GM18508 (cell line): Measurements from ENCODE around the gene PARVB.

Experiments
- ATAC-seq: cut with Tn5 transposase; IDR thresholded peaks from one replicate; pipeline ENCODE4 v1.9.1; 2021; ENCODE audit warnings: moderate number of reproducible peaks; ENCODE audit not compliant: insufficient read depth, unreplicated experiment

PARVB gene

DNA sequence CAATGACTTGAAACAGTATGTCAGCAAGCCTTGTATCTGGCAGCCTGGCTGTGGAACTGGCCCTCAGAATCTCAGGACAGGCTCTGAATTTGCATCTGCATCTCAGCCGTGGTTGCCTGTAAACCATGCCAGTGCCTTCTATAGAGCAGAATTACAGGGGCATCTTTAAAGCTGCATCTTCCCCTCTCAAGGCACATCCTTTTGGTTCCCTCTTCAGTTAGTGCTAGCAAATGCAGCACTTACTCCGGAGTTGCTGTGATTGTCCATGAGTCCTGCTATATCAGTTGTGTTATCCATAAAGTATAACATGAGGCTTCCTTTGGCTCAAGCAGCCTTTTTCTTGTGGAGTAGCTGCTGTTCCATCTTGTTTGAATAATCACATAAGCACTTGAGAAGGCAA is 102.7 kb downstream of the PARVB start:
- no peak for ATAC-seq

DNA sequence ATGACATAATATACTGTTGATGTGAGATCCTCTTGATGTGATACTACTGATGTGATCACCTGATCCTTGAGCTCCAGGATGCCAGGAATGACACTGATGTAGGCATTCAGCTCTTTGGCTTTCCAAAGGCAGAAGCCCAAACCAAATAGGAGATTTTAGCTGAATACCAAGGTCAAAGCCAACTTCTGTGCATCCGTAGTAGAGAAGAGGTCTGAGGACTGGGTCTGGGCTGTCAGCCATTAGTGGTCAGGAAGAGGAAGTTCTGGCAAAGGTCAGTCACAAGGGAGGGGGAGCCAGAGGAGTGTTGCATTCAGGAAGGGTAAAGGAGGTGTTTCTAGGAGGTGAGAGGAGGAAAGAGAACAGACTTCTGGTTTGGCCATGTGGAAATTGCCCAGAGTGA is 103.3 kb downstream of the PARVB start:
- ATAC-seq: no peak

DNA sequence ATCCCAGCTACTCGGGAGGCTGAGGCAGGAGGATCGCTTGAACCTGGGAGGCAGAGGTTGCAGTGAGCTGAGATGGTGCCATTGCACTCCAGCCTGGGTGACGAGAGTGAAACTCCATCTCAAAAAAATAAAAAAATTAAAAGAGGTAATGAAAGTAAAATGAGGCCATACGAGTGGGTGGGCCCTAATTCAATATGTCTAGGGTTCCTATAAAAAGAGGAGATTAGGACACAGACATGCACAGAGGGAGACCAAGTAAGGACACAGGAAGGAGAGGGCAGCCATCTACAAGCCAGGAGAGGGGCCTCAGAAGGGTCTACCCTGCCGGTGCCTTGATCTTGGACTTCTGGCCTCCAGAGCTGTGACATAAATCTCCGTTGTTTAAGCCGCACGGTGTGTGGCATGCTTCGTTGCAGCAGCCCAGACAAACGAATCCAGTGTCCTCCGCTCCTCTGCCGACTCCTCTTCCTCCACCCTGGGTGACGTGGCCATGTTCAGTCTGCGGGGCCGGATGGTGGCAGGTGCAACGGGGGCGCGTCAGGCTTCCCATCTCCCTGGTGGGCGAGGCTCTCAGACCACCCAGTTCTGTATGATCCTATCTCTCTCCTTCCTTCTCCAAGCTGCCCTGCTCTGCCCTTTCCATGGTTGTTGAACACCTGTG is 105.0 kb downstream of the PARVB start:
- ATAC-seq: no peak

DNA sequence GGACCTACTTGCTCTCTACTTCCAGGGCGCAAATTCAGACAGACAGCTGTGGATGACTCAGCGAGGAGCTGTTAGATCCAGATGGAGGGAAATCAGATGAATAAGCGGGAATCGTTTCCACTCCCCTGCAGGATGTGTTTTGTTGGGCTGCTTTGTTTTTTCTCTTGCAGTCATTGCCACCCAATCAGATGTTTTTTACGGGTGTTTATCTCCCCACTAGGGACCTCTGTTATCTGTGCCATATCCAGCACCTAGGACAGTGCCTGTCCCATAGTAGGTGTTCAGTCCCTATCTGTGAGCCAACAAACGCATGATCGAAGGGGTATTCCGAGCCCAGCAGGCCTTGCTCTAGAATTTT is 105.5 kb downstream of the PARVB start:
- no peak for ATAC-seq

DNA sequence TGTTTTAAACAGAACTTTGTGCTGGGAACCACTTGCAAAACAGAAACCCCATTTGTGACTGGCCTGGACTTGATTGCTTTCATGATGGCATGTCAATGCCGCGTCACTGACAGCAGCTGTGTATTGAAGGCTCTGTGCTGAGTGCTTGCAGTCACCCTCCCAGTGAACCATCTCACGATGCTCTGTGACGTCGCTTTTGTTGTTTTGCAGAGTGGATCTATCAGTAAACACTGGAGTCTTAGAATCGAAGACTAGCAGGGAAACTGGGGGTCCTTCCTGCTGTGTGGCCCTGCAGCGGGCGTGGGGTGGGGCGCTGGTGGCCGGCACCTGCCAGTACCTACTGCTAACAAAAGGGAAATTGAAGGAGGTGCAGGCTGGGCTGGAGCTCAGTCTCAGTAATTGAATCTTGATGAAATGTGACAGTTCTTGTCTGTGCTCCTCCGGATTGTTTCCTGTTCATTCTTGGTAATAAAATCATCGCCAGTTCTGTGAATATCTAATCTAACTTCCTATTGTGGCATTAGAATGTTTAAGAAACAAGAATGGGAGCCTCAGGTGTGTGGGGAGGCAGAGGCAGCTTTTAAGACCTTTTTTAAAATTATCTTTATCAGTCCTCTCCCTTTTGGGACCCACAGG is 106.1 kb downstream of the PARVB start:
- ATAC-seq: no peak

DNA sequence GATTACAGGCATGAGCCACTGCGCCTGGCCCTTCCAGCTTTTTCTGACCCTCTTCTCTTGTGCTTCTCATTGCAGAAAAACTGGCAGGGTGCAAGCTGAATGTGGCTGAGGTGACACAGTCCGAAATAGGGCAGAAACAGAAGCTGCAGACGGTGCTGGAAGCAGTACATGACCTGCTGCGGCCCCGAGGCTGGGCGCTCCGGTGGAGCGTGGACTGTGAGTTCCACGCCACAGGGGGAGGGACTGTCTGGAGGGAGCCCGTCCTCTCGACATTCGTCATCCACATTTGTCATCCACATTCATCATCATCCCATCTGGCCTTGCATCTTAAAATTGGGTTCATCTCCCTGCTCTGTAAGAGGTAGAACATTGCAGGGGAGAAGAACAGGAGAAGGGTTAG is 107.3 kb downstream of the PARVB start:
- ATAC-seq: no peak

DNA sequence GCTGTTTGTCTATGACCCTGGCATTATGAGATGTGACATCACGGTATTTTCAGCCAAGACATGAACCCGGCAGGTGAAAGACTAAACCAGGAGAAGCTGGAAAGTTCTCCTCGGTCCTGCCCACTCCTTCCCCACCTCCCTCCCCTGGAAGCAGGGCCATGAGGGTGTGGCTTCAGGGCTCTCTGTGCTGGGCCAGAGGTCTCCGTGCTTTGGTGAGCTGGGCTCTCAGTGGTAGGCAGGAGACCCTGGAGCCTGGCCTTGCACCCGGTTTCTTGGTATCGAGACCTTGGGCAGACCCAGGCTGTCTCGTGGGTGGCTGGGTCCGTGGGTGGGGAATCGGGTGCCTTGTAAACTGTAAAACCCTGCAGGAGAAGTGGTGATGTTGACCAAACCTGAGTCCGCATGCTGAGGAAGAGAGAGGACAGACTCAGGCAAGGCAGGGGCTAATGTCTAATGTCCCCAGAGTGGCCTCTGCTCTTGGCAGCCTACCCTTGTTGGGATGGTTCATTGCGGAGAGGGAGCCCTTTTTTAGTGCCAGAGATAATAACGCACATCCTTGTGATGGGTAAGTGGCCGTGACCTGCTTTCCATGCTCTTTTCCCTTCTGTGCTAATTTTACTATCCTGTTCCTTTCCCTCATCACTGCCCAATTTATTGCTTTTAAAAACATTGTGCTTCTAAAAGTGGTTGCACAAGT is 108.0 kb downstream of the PARVB start:
- no peak for ATAC-seq

DNA sequence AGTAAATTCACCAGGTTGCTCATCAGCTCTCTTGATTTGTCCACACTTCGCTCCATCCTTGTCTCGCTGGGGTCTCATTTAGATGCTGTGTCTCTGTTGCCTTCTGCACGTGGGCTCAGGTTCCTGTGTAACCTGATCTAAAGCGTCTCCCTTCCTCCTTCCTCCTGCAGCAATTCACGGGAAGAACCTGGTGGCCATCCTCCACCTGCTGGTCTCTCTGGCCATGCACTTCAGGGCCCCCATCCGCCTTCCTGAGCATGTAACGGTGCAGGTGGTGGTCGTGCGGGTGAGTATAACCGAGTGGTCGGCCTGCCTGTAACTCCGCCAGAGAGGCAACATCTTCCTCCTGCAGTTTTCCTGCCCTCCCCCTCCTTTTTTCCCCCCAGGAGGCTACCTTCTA is 108.6 kb downstream of the PARVB start:
- no peak for ATAC-seq

DNA sequence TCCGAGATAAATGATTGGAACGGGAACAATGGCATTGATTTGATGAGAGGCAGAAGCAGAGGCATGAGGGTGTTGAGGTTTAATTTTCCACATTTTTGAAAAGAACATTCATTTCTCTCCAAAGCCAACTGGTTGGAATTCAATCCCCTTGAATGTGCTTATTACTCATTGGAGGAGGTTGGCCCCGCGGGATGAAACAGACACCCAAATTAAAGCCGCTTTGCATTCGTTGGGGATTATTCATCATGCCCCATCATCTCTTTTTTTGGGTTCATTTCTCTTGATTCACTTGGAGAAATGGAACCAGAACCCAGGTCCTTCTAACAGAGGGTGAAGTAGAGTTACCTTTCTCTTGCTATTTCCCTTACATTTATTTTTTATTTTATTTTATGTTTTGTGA is 109.1 kb downstream of the PARVB start:
- ATAC-seq: no peak

DNA sequence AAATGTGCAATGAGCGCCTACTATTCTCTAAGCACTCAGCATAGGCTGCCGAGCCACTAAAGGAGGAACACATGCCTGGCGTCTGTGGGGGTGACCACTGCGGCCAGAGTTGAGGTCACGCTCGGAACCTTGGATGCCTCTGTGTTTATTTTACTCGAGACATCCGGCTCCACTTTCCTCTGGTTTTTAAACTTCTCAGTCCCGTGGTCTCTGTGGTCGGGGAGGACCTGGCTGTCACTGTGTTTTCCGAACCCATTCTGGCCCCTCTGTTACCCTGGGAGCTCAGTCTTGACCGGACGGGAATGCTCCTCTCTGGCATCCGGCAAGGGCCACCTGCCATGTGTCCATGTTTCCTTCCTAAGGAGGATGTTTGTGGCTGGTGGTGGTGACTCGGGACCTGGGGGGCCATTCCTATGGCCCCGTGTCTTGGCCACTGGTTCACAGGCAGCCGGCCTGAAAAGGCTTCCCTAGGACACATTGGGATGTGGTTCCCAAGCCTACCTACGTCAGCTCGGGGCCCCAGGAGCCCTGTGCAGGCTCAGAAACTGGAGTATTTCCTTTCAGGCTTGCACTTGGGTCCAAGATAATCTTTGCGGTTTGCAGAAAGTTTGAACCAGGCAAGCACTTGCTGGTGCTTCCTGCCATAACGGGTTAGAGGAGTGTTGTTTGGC is 109.9 kb downstream of the PARVB start:
- no peak for ATAC-seq

DNA sequence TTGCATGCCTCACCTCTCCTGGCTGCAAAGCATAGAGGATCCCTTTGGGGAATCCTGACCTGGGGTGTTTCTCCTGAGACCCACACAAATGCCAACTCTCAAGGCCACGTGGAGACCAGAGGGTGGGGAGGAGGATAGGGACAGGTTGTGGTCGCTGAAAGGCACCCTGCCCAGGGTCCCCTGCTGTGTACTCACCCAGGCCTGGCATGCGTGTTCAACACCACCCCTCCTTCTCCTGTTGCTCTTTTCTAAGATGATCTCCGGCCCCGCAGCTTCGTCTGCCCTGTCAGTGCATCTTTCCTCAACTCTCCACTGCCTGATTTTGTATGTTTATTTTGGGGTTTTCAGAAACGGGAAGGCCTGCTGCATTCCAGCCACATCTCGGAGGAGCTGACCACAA is 112.0 kb downstream of the PARVB start:
- ATAC-seq: no peak

DNA sequence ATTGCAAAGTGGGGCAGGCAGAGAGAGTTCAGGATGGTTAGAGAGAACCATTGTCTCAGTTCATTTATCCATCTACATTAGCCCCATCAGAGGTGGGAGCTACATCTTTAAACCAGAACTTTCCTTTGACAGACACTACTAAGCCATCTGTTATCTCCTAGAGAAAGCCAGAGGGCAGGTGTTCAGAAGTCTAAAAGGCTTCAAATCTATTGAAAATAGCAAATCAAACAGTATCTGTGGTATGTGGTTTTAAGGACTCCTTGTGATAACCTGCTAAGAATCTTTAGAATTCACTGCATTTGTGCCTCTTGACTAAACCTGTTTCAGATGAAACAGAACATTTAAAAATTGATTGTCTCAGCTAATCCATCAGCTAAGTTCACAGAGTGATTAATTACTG is 112.7 kb downstream of the PARVB start:
- no peak for ATAC-seq

DNA sequence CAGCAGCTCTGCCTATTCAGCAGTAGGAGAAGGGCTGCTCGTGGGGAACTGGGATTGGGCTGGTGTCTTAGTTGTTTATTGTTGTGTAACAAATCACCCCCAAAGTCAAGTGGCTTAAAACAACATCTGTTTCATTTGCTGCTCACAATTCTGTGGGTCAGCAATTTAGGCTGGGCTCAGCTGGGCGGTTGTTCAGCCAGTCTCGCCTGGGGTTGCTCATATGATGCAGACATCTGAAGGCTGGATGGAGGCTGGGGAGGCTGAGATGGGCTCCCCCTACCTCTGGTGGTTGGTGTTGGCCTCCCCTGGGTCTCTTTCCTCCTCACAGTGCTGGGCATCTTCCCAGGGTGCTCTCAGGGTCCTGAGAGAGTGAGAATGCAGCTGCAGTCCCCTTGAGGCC is 113.3 kb downstream of the PARVB start:
- ATAC-seq: no peak

DNA sequence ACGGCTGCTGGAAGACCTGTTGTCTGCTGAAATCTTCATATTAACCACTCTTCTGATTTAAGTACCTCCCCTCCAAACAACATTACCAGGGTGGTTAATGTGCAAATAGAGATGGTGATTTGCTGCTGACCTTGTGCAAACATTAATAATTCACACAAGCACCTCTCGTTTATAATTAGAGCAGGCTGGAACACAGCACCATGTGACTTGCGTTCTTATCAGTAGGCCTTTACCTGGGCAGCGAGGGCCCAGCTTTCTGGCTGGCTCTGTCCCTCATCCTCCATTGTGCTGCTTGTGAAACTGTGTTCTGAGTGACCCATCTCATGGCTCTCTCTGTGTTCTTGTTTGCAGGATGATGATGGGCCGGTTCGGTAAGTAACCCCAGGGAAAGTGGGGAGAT is 115.7 kb downstream of the PARVB start:
- no peak for ATAC-seq

DNA sequence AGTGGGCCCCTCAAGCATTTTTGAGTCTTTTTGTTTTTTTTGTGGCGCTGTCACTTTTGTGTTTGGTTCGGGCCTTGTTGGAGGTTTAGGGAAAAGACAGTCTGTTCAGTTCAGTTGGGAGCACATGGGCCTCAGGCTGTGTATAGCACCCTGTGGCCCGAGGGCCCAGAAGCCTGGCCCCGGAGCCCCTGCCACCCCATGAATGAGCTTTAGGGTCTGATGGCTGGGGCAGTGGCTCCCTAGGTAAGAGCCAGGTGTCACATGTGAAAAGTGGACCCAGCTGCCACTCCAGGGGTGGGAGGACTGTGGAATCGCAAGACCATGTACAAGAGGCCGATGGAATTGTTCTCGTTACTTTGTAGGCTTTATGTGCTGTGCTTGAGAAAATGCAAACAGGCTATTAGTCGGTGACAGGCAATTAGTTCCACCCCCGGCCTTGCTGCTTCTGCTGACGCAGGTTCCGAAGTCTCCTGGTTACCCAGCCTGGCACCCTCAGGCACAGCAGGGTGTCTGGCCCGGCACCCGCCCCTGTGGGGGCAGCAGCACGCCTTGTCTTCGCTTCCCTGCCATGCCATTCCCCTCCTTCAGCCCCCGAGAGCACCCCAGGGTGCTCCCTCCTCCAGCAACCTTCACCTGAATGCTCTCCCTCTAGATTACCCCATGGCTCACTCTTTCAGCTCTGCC is 118.5 kb downstream of the PARVB start:
- no peak for ATAC-seq

DNA sequence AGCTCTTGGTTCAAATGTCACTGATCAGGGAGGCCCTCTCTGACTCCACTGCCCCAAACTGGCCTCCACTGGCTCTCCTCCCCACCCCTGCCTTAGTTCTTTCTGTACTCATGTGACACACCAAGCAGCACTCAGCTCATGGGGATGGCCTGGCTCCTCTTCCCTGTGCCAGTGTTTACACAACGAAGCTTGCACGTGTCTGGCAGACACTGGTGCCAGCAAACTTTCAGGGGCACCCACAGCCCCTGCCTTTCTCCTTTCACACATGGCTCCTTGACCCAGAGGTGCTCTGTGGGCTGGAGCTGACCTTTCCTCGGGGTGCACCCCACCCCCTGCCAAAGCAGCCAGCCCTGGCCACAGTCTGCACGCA is 119.0 kb downstream of the PARVB start:
- ATAC-seq: no peak

DNA sequence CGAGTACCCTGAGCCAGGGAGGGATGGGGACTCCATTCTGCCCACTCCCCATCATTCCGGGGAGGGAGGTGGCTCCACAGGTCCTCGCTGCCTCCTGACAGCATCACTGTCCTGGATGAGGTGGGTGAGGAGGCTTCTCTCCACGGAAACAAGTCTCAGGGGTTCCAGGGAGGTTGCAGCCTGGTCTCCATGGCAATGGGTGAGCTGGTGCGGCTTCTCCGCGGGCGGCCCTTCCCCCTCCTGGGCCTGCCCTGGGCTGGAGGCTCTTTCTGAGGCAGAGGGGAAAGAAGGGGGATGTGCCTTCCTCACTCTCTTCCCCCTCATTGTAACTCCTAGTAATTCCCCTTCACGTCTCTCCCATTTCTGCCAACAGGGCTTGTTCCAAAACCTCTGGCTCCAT is 119.5 kb downstream of the PARVB start:
- no peak for ATAC-seq

DNA sequence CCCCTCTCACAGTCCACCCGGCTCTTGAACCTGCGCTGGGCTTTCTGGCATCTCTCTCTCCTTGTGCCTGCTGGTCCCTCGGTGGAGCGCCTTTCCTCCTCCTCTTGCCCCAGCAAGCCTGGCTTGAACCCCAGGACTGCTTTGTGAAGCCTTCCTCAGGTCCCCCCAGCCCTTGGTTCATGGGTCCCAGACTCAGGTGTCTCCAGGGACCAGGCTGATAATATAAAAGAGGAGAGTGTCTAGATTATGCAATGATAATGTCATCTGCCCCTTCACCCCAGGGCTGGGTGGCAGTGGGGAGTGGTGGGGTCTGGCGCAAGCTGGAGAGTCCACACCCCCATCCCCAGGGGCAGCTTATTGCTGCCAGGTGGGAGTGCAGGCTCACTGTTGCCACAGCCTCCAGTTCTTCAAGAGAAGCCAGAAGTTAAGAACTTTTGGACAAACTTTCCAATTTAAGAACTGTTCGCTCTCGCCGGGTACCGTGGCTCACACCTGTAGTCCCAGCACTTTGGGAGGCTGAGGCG is 120.0 kb downstream of the PARVB start:
- no peak for ATAC-seq

DNA sequence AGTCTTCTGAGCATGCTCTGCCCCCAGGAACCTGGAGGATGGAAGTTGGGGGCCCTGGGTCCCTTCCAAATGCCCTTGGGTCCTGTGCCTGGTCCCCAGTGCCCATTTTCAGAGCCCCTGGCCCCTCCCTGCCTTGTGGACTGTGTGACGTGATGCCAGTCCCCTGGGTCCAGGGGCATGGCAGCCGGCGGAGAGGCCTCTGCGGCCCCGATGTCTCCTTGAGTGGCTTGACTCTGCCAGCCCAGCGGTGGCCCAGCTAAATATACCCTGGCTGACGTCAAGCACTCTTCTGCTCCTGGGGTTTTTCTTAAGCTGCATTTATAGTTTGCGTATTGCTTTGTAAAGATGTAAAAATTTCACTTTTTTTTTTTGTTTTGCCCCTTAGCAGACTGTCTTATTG is 121.4 kb downstream of the PARVB start:
- ATAC-seq: no peak

DNA sequence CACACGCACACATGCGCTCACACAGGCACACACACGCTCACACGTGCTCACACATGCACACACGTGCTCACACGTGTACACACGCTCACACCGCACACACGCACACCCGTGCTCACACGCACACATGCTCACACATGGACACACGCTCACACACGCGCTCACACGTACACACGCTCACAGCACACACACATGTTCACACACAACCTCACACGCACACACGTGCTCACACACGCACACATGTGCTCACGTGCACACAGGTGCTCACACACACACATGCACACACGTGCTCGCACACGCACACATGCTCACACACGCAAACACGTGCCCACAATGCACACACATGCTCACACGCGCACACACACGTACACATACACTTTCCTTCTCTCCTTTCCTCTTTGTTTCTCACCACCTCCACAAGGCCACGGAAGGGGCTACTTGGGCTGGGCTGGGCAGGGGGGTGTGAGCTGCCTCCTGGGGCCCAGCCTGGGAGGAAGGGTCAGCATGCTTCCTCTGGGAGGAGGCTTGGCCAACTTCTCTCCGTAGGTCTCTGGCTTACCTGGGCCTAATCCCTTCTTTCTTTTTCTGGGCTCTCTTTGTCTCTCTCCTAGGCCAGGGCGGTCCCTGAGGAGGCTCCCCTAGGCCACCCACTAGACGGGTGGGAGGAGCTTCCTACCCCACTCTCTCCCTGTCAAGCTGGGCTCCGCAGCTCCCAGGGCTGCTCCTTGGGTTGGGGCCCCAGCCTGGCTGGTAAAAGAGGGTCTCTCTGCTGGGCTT is 122.2 kb downstream of the PARVB start:
- ATAC-seq: no peak
